PC-9 (cell line): Measurements from ENCODE around the gene PKIB. TPM values are rescaled to one million over a fixed set of nuclear protein-coding genes. Genes with fewer than 3 reads are reported as not detected.

Experiments
- BruUV-seq: library from RNA; stranded (reverse); fragments of 400-500 nt; replicated peaks from 2 replicates; lab custom pipeline; 2021; lab: Mats Ljungman, UMichigan
- CTCF ChIA-PET: fragments of 300-600 bp; sonication (Branson Sonifier 250); formaldehyde crosslinking; loops from one replicate; lab custom pipeline; 2022; ENCODE audit warnings: antibody characterized with exemption; lab: Charles Lee
- POLR2A ChIA-PET: fragments of 300-600 bp; sonication (Branson Sonifier 250); formaldehyde crosslinking; loops from one replicate; lab custom pipeline; 2022; ENCODE audit warnings: antibody characterized with exemption; ENCODE audit not compliant: unreplicated experiment; lab: Charles Lee
- DNase-seq, 2 experiments: peaks; one replicate each; pipeline versions ENCODE4 v3.0.0 to v3.0.0-alpha.2; 2015 to 2022; ENCODE audit warnings: mixed read lengths in 1 of 2
- H2AFZ ChIP-seq: fragments of 200-600 bp; sonication (generic); 2 replicates; pipeline ENCODE4 v1.8.1; 2017; ENCODE audit warnings: antibody characterized with exemption
- H3F3A ChIP-seq: fragments of 200-600 bp; sonication (generic); 2 replicates; pipeline ENCODE4 v1.8.1; 2017; ENCODE audit warnings: antibody characterized with exemption, mild to moderate bottlenecking, low read depth; ENCODE audit not compliant: insufficient read depth
- H3K27ac ChIP-seq: fragments of 200-600 bp; sonication (generic); 2 replicates; pipeline ENCODE4 v1.6.1; 2016; ENCODE audit warnings: mixed run types
- H3K27me3 ChIP-seq: fragments of 200-600 bp; sonication (generic); 2 replicates; pipeline ENCODE4 v1.6.1; 2016; ENCODE audit warnings: low read depth, mixed run types; ENCODE audit not compliant: insufficient read depth
- H3K36me3 ChIP-seq: fragments of 200-600 bp; sonication (generic); 2 replicates; pipeline ENCODE4 v1.6.1; 2016; ENCODE audit warnings: low read depth, mixed run types
- H3K4me1 ChIP-seq: fragments of 200-600 bp; sonication (generic); replicated peaks from 2 replicates; pipeline ENCODE4 v1.6.1; 2016; ENCODE audit warnings: mixed run types; ENCODE audit not compliant: insufficient read depth
- H3K4me2 ChIP-seq: fragments of 200-600 bp; sonication (generic); 2 replicates; pipeline ENCODE4 v1.6.1; 2017; ENCODE audit warnings: mixed run types
- H3K4me3 ChIP-seq: fragments of 200-600 bp; sonication (generic); 2 replicates; pipeline ENCODE4 v1.6.1; 2016; ENCODE audit warnings: mixed run types
- H3K79me2 ChIP-seq: fragments of 200-600 bp; sonication (generic); 2 replicates; pipeline ENCODE4 v1.6.1; 2017; ENCODE audit warnings: low read depth, mixed run types
- H3K9me2 ChIP-seq: fragments of 200-600 bp; sonication (generic); 2 replicates; pipeline ENCODE4 v1.8.1; 2017; ENCODE audit warnings: mild to moderate bottlenecking; ENCODE audit not compliant: insufficient read depth
- H3K9me3 ChIP-seq: fragments of 200-600 bp; sonication (generic); 2 replicates; pipeline ENCODE4 v1.8.1; 2016; ENCODE audit warnings: low read depth; ENCODE audit not compliant: insufficient read depth
- H4K20me1 ChIP-seq: fragments of 200-600 bp; sonication (generic); 2 replicates; pipeline ENCODE4 v1.8.1; 2017; ENCODE audit not compliant: insufficient read depth
- EZH2 ChIP-seq: fragments of 200-600 bp; sonication (generic); IDR thresholded peaks from 2 replicates; pipeline ENCODE4 v1.8.0; 2017; ENCODE audit warnings: antibody characterized with exemption, low read depth
- intact Hi-C: fragments of 100-400 bp; cut with micrococcal nuclease; formaldehyde crosslinking; loops from one replicate; pipeline ENCODE4 v1.10.0; 2022; ENCODE audit not compliant: unreplicated experiment
- total RNA-seq: library from RNA; stranded (reverse); gene quantifications from 2 replicates; pipeline ENCODE4 v1.2.3, GENCODE V29; 2021
- TF ChIP-seq, protein P1 (sequence below): fragments of 200-600 bp; sonication (generic); conservative IDR thresholded peaks from 2 replicates; pipeline ENCODE4 v1.6.1; 2017; ENCODE audit warnings: mixed run types, antibody characterized with exemption, mild to moderate bottlenecking, moderate library complexity

The PKIB gene
- total RNA-seq, 1 experiment from 2014 or later = 7.0 TPM

DNA sequence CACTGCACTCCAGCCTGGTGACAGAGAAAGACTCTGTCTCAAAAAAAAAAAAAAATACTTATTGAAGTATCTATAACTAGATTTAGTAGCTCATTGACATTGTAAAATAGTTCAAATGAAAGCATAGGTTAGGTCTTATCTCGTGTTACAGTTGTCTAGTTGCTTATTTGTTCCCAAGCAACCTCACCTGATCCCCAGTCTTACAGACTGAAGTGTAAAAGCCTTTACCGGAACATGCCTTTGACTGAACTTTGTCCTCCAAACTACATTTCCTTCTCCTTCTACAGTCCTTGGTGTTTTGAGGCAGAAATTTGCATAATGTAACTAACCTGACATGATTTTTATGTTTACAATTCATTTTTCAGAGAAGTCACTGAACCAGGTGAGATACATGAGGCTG, 61.0 kb downstream of the PKIB start:
- POLR2A ChIA-PET = interaction anchor here (0.6 kb wide), 1 partner anchor 26 kb away, joined by 3 read pairs; no protein-coding TSS in a partner anchor
- H3K79me2 ChIP-seq = no peaks in the 10 kb centered on the region
- H2AFZ ChIP-seq = no peak overlapping the region
- no TSS peak for BruUV-seq
- no peaks in the 10 kb centered on the region for H4K20me1 ChIP-seq
- H3K4me2 ChIP-seq = no peak overlapping the region
- H3K9me2 ChIP-seq = 0 out of 2 replicates have a peak, but pooled peaks cover 2% of the 10 kb centered on the region
- H3K9me3 ChIP-seq = 0 out of 2 replicates have a peak, but pooled peaks cover 3% of the 10 kb centered on the region
- DNase-seq = no peak
- CTCF ChIA-PET = no interaction called here
- H3K36me3 ChIP-seq = no peaks in the 10 kb centered on the region
- H3K4me1 ChIP-seq = peaks cover 6% of the 10 kb centered on the region; the same call in 1 of the 2 replicates
- intact Hi-C loops = no loop called here
- H3K4me3 ChIP-seq = no peak overlapping the region
- H3F3A ChIP-seq = 0 out of 2 replicates have a peak, but pooled peaks cover 4% of the 10 kb centered on the region
- no peak overlapping the region for H3K27ac ChIP-seq
- no peak for TF ChIP-seq EZH2
- TF ChIP-seq, protein P1, sequence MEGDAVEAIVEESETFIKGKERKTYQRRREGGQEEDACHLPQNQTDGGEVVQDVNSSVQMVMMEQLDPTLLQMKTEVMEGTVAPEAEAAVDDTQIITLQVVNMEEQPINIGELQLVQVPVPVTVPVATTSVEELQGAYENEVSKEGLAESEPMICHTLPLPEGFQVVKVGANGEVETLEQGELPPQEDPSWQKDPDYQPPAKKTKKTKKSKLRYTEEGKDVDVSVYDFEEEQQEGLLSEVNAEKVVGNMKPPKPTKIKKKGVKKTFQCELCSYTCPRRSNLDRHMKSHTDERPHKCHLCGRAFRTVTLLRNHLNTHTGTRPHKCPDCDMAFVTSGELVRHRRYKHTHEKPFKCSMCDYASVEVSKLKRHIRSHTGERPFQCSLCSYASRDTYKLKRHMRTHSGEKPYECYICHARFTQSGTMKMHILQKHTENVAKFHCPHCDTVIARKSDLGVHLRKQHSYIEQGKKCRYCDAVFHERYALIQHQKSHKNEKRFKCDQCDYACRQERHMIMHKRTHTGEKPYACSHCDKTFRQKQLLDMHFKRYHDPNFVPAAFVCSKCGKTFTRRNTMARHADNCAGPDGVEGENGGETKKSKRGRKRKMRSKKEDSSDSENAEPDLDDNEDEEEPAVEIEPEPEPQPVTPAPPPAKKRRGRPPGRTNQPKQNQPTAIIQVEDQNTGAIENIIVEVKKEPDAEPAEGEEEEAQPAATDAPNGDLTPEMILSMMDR = no peak
- H3K27me3 ChIP-seq = no peaks in the 10 kb centered on the region

DNA sequence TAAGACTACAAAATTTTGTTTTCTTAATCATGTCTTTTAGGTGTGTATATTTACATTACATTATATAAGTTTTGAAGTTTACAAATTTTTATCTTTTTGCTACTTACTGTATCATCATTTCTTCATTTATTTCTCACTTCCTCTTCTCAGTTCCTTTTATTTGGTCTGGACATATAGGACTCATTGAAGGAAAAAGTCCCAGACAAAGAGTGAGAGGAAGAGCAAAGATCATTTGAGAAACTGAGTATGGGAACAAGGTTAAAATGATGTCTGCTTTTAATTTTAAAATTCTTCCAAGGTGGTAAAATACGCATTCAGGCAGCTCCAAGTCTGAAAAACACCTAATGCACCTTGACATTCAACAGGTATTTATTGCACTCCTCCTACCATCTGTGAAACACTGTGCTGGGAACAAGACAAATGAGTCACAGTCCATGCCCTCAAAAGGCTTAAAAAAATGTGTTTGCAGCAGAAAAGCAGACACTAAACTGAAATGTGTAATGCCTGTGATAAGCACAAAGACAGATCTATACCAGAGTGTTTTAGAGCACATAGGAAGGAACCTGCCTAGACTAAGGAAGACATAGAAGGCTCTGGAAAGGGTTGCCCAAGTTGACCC, 63.2 kb downstream of the PKIB start:
- TF ChIP-seq, protein P1 = no peak
- no peak for TF ChIP-seq EZH2
- Histone ChIP-seq H3K4me3 (no peak overlapping the region), H3K9me3 (0 out of 2 replicates have a peak, but pooled peaks cover 3% of the 10 kb centered on the region), H2AFZ (no peak overlapping the region), H3K79me2 (no peaks in the 10 kb centered on the region), H3K9me2 (no peaks in the 10 kb centered on the region), H4K20me1 (no peaks in the 10 kb centered on the region), H3F3A (0 out of 2 replicates have a peak, but pooled peaks cover 4% of the 10 kb centered on the region), H3K36me3 (no peaks in the 10 kb centered on the region), H3K27me3 (no peaks in the 10 kb centered on the region), H3K27ac (peak overlapping the region; percentile 8; the same call in 1 of the 2 replicates), H3K4me2 (no peak overlapping the region), H3K4me1 (peaks cover 6% of the 10 kb centered on the region; the same call in 1 of the 2 replicates)
- intact Hi-C loops = no loop called here
- POLR2A ChIA-PET = no interaction called here
- CTCF ChIA-PET = no interaction called here
- DNase-seq = no peak
- BruUV-seq = no TSS peak

DNA sequence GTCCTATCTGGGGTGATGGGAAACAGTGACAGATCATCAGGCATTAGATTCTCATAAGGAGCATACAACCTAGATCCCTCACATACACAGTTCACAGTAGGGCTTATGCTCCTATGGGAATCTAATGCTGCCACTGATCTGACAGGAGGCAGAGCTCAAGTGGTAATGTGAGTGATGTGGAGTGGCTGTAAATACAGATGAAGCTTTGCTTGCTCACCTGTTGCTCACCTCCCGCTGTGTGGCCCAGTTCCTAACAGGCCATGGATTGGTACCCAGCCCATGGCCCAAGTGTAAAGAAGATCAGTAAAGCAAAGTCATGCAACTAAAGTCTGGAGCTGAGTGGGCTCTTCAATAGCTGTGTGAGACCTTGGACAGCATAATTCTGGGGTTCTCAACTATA, 65.9 kb downstream of the PKIB start:
- TF ChIP-seq, protein P1 = no peak
- no peak for TF ChIP-seq EZH2
- Histone ChIP-seq H3K79me2 (no peaks in the 10 kb centered on the region), H3K4me1 (peaks cover 6% of the 10 kb centered on the region; the same call in 1 of the 2 replicates), H2AFZ (no peak overlapping the region), H3K4me3 (no peak overlapping the region), H3K27me3 (no peaks in the 10 kb centered on the region), H3K4me2 (no peak overlapping the region), H3K9me3 (no peaks in the 10 kb centered on the region), H3K36me3 (no peaks in the 10 kb centered on the region), H4K20me1 (no peaks in the 10 kb centered on the region), H3K27ac (no peak overlapping the region), H3K9me2 (no peaks in the 10 kb centered on the region), H3F3A (0 out of 2 replicates have a peak, but pooled peaks cover 4% of the 10 kb centered on the region)
- intact Hi-C loops = no loop called here
- BruUV-seq = no TSS peak
- CTCF ChIA-PET = no interaction called here
- POLR2A ChIA-PET = no interaction called here
- DNase-seq = no peak
